Calu3 (cell line): Measurements from ENCODE around the gene MN1. TPM values are rescaled to one million over a fixed set of nuclear protein-coding genes. Genes with fewer than 3 reads are reported as not detected.

Source experiments
- BruUV-seq: library from RNA; stranded (reverse); fragments of 400-500 nt; replicated peaks from 2 replicates; lab custom pipeline; 2021; lab: Mats Ljungman, UMichigan
- CTCF ChIA-PET: fragments of 300-600 bp; sonication (Branson Sonifier 250); formaldehyde crosslinking; loops from one replicate; lab custom pipeline; 2022; ENCODE audit warnings: antibody characterized with exemption; lab: Charles Lee
- DNase-seq: peaks from one replicate; pipeline ENCODE4 v3.0.0; 2022
- H3K27ac Mint-ChIP-seq: one replicate; pipeline ENCODE4 v1.8.0; 2022; ENCODE audit warnings: mixed read lengths; ENCODE audit not compliant: unreplicated experiment
- H3K27me3 Mint-ChIP-seq: one replicate; pipeline ENCODE4 v1.8.0; 2022; ENCODE audit warnings: mixed read lengths; ENCODE audit not compliant: unreplicated experiment
- H3K36me3 Mint-ChIP-seq: one replicate; pipeline ENCODE4 v1.8.0; 2022; ENCODE audit warnings: mild to moderate bottlenecking, moderate library complexity, mixed read lengths; ENCODE audit not compliant: insufficient read depth, unreplicated experiment
- H3K4me1 Mint-ChIP-seq: one replicate; pipeline ENCODE4 v1.8.0; 2022; ENCODE audit warnings: mild to moderate bottlenecking, low read depth, mixed read lengths; ENCODE audit not compliant: unreplicated experiment
- H3K4me3 Mint-ChIP-seq: one replicate; pipeline ENCODE4 v1.8.0; 2022; ENCODE audit warnings: mild to moderate bottlenecking, low read depth, moderate library complexity, mixed read lengths; ENCODE audit not compliant: unreplicated experiment
- H3K9me3 Mint-ChIP-seq: one replicate; pipeline ENCODE4 v1.8.0; 2022; ENCODE audit warnings: low read depth, mixed read lengths; ENCODE audit not compliant: unreplicated experiment
- intact Hi-C: fragments of 100-400 bp; cut with micrococcal nuclease; formaldehyde crosslinking; loops from one replicate; pipeline ENCODE4 v1.10.0; 2022; ENCODE audit not compliant: unreplicated experiment
- total RNA-seq: library from RNA; stranded (reverse); gene quantifications from 2 replicates; pipeline ENCODE4 v1.2.3, GENCODE V29; 2022
- TF ChIP-seq, protein P1 (sequence below): fragments of 200-600 bp; IDR thresholded peaks from one replicate; pipeline ENCODE4 v1.8.0; 2022; ENCODE audit warnings: antibody characterized with exemption; ENCODE audit not compliant: unreplicated experiment

MN1 gene
- total RNA-seq, 1 experiment from 2014 or later: 2.3 TPM

- DNase-seq: no peak
- Mint-ChIP-seq H3K36me3 (no peaks in the 10 kb centered on the region), H3K27ac (no peak overlapping the region), H3K4me3 (no peak overlapping the region), H3K4me1 (no peaks in the 10 kb centered on the region), H3K9me3 (no peaks in the 10 kb centered on the region), H3K27me3 (peaks cover 19% of the 10 kb centered on the region)
- intact Hi-C loops: no loop called here
- TF ChIP-seq, protein P1, sequence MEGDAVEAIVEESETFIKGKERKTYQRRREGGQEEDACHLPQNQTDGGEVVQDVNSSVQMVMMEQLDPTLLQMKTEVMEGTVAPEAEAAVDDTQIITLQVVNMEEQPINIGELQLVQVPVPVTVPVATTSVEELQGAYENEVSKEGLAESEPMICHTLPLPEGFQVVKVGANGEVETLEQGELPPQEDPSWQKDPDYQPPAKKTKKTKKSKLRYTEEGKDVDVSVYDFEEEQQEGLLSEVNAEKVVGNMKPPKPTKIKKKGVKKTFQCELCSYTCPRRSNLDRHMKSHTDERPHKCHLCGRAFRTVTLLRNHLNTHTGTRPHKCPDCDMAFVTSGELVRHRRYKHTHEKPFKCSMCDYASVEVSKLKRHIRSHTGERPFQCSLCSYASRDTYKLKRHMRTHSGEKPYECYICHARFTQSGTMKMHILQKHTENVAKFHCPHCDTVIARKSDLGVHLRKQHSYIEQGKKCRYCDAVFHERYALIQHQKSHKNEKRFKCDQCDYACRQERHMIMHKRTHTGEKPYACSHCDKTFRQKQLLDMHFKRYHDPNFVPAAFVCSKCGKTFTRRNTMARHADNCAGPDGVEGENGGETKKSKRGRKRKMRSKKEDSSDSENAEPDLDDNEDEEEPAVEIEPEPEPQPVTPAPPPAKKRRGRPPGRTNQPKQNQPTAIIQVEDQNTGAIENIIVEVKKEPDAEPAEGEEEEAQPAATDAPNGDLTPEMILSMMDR: no peak
- BruUV-seq: no TSS peak
- CTCF ChIA-PET: no interaction called here
These were observed 32.5 kb downstream of the MN1 start for GRCh38 chr22:27769012-27769411.

DNA sequence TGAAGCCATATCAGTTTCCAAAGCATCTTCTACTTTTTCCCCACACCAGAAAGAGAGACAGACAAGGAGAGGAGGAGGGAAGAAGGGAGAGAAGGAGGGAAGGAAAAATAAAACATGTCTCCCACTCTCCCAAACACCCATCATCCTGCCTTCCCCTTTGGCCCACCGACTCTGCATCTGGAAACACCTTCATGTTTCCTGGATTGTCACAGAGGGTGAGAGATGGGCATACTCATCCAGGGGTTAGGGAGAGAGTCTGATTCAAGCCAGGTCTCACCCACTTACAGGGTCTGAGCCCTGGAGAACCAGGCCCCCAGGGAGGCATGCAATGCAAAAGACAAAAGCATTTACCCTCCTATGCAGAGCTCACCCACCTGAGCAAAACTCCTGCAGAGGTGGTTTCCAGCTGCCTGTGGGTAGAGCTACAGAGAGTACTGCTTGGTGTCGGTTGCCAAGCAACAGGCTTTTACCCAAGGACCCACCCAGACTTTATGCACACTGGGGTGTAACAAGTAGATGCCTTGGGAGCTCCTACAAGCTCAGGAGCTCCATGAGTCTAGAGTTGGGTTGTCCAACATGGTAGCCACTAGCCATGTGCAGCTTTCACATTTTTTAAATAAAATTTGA lies 33.4 kb downstream of the MN1 start:
- no TSS peak for BruUV-seq
- Mint-ChIP-seq H3K9me3 (no peaks in the 10 kb centered on the region), H3K4me1 (no peaks in the 10 kb centered on the region), H3K27ac (no peak overlapping the region), H3K27me3 (peaks cover 19% of the 10 kb centered on the region), H3K4me3 (no peak overlapping the region), H3K36me3 (no peaks in the 10 kb centered on the region)
- intact Hi-C loops: no loop called here
- DNase-seq: no peak
- CTCF ChIA-PET: no interaction called here
- TF ChIP-seq, protein P1: no peak

GRCh38 chr22:27766679-27767078 lies 34.9 kb downstream of the MN1 start:
- BruUV-seq: no TSS peak
- TF ChIP-seq, protein P1: no peak
- intact Hi-C loops: no loop called here
- Mint-ChIP-seq H3K27ac (no peak overlapping the region), H3K4me3 (no peak overlapping the region), H3K9me3 (no peaks in the 10 kb centered on the region), H3K4me1 (no peaks in the 10 kb centered on the region), H3K27me3 (peaks cover 19% of the 10 kb centered on the region), H3K36me3 (no peaks in the 10 kb centered on the region)
- CTCF ChIA-PET: no interaction called here
- DNase-seq: no peak

GRCh38 chr22:27765706-27766291 lies 35.8 kb downstream of the MN1 start:
- H3K4me3 Mint-ChIP-seq: no peak overlapping the region
- no peaks in the 10 kb centered on the region for H3K9me3 Mint-ChIP-seq
- peaks cover 19% of the 10 kb centered on the region for H3K27me3 Mint-ChIP-seq
- TF ChIP-seq, protein P1: no peak
- CTCF ChIA-PET: no interaction called here
- H3K4me1 Mint-ChIP-seq: no peaks in the 10 kb centered on the region
- no peak for DNase-seq
- no TSS peak for BruUV-seq
- intact Hi-C loops: no loop called here
- H3K27ac Mint-ChIP-seq: no peak overlapping the region
- no peaks in the 10 kb centered on the region for H3K36me3 Mint-ChIP-seq
